ENCODE results near the gene PTPRQ.

DNA sequence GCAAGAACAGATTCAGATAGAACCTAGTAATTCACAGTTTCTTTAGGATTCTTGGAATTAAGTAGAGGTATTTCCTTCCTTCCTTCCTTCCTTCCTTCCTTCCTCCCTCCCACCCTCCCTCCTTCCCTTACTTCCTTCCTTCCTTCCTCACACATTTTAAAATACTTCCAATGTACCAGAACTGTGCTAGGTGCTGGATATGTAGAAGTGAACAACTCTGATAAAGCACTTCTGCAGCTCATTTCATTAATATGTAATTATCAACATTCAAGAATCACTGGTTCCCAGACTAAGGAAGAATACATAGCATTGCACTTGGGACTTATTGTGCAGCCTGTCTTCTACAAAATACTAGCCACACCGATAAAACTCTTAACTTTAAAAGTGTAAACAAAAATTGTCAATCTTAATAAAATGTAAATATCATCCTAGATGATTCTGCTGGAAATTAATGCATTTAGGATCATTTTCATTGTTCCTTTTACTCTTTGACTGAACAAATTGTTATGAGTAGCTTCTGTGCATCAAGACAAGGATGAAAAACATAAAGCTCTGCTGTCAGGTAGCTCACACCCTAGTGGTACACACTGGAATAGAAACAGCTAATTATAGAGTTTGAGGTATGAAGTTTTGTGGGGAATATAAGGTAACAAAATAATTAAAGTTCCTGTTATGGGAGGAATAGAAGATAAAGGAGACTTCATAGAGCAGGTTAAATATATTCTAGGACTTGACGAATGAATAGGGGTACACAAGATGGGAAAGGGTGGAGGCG lies 163.5 kb downstream of the PTPRQ start:
- no peak for TF ChIP-seq GATA3 (IDR thresholded peaks at IDR 0.05; ENCODE audit: low read depth, low read length)
- no peak for TF ChIP-seq GATA2 (IDR thresholded peaks at IDR 0.05; ENCODE audit: low read depth, low read length)

Data from SH-SY5Y (cell line).